PFSK-1 (cell line): ENCODE data around the gene SLC25A41.

Experiments used
- FOXP2 ChIP-seq: optimal IDR thresholded peaks from 2 replicates; pipeline ENCODE3; 2011; ENCODE audit warnings: borderline replicate concordance, control low read depth, inconsistent platforms; ENCODE audit not compliant: insufficient read depth; ENCODE audit errors: extremely low read length, extremely low read depth
- POLR2AphosphoS5 ChIP-seq: IDR thresholded peaks from 2 replicates; pipeline ENCODE4 v1.6.1; 2012; ENCODE audit warnings: low read depth, mild to moderate bottlenecking, control low read depth, low read length, moderate library complexity
- REST ChIP-seq, 2 experiments: IDR thresholded peaks; 2 replicates each; pipeline versions ENCODE4 v1.6.1 to v1.8.0; 2011 to 2012; ENCODE audit warnings: low read depth in 2 of 2, low read length in 2 of 2, control low read depth in 1 of 2, inconsistent platforms in 1 of 2, mild to moderate bottlenecking in 1 of 2, moderate library complexity in 1 of 2; ENCODE audit not compliant: insufficient read depth in 1 of 2
- SIN3A ChIP-seq: IDR thresholded peaks from 2 replicates; pipeline ENCODE4 v1.6.1; 2012; ENCODE audit warnings: mild to moderate bottlenecking, low read length, moderate library complexity, borderline replicate concordance; ENCODE audit not compliant: insufficient read depth
- TAF1 ChIP-seq: IDR thresholded peaks from 2 replicates; pipeline ENCODE4 v1.6.1; 2012; ENCODE audit warnings: low read length, control low read depth, borderline replicate concordance; ENCODE audit not compliant: insufficient read depth

Gene SLC25A41

GRCh38 chr19:6460099-6460884 is 26.7 kb upstream of the SLC25A41 start:
- TF ChIP-seq POLR2AphosphoS5 (0 out of 2 replicates have a peak, but pooled peaks have one; percentile 32), FOXP2 (peak; percentile 8), TAF1 (no peak), REST (IDR thresholded peaks at IDR 0.05; ENCODE audit: insufficient read depth in 1 of 2, low read depth in 2 of 2, low read length in 2 of 2) (no peak)

- peak; percentile 79 for TF ChIP-seq FOXP2
- no peak for TF ChIP-seq TAF1
- no peak for TF ChIP-seq SIN3A
- TF ChIP-seq REST (IDR thresholded peaks at IDR 0.05; ENCODE audit: insufficient read depth in 1 of 2, low read depth in 2 of 2, low read length in 2 of 2), result 0 out of 4 replicates have a peak, but pooled peaks of 1 of the 2 experiments have one; percentile 19
- TF ChIP-seq POLR2AphosphoS5, result peak; percentile 34; the same call in 1 of the 2 replicates
These were observed 25.9 kb upstream of the SLC25A41 start, which contains the start of gene SLC25A23 for GRCh38 chr19:6459262-6460098. Gene SLC25A23 (minus strand): TSS chr19:6459792. CDS start chr19:6459628, 164 bp downstream.

- TF ChIP-seq REST (IDR thresholded peaks at IDR 0.05; ENCODE audit: insufficient read depth in 1 of 2, low read depth in 2 of 2, low read length in 2 of 2), result no peak
- no peak for TF ChIP-seq TAF1
- no peak for TF ChIP-seq SIN3A
- TF ChIP-seq FOXP2, result no peak
- no peak for TF ChIP-seq POLR2AphosphoS5
These were observed 25.2 kb upstream of the SLC25A41 start for GRCh38 chr19:6458695-6459261.

DNA sequence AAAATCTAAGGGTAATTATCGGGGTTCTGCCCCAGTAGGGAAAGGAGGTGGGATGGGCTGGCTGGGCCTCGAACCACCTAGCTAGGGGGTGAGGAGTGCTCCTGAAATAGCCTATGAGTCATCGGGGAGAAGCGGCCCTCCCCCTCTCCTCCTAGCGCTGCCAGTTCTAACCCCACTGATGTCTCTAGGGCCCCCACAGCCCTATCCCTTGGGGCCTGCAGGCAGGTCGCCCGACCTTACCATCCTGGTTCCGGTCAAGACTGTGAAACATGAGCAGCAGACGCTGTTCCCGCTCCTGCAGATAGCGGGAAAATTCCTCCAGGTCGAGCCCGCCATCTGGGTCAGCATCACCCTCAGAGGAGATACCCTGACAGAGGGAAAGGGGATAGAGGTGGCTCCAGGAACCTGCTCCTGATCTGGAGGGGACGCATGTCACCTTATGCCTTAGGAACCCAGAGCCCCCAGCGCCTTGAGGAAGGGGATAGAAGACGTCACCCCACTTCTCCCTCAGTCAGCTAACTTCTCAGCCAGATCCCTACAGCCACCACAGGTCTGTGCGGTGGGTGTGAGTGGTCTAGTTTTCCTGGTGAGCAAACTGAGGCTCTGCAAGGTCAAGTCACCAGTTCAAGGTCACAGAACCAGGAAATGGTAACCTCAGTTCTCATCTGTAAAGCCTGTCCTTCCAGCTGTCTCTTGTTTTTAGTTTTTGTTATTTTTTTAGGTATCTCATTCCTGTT is 24.6 kb upstream of the SLC25A41 start:
- TF ChIP-seq POLR2AphosphoS5 (no peak), FOXP2 (no peak)

GRCh38 chr19:6455924-6456323 is 22.4 kb upstream of the SLC25A41 start:
- TF ChIP-seq SIN3A, result no peak
